ENCODE results near the gene CCDC14. TPM values are rescaled to one million over a fixed set of nuclear protein-coding genes. Genes with fewer than 3 reads are reported as not detected.
"Not testable (repeated sequence)": the region's sequence is repeated elsewhere in the genome, so short reads cannot be mapped to it uniquely, and the experiment has no call there.

CCDC14 gene
- total RNA-seq, 1 experiment from 2014 or later = 52.4 TPM

GRCh38 chr3:123893012-123893411 lies 68.0 kb downstream of the CCDC14 start (continued):
- TF ChIP-seq ZNF317 (CRISPR knock-in tag; IDR thresholded peaks at IDR 0.05; ENCODE audit: borderline replicate concordance, low read depth) = no peak
- TF ChIP-seq TEAD1 (CRISPR knock-in tag; IDR thresholded peaks at IDR 0.05) = no peak
- no peak for TF ChIP-seq CBFB (CRISPR knock-in tag; IDR thresholded peaks at IDR 0.05; ENCODE audit: low read depth)
- no peak for TF ChIP-seq NR3C1 (CRISPR knock-in tag; conservative IDR thresholded peaks at IDR 0.05; ENCODE audit: low read depth)
- TF ChIP-seq ZMAT4 (CRISPR knock-in tag; IDR thresholded peaks at IDR 0.05) = no peak

- ChIA-PET POLR2A (interaction anchor here (0.6 kb wide), 1 partner anchor 135 kb away, joined by 6 read pairs; no protein-coding TSS in a partner anchor), CTCF (no interaction called here)
- no peak for TF ChIP-seq GRHL2 (CRISPR knock-in tag; IDR thresholded peaks at IDR 0.05; ENCODE audit: insufficient replicate concordance, severe bottlenecking)
- TF ChIP-seq ATF2 (CRISPR knock-in tag; IDR thresholded peaks at IDR 0.05; ENCODE audit: borderline replicate concordance, low read depth) = no peak
- no peak for TF ChIP-seq ZNF317 (CRISPR knock-in tag; IDR thresholded peaks at IDR 0.05; ENCODE audit: borderline replicate concordance, low read depth)
- no peak for TF ChIP-seq E2F4 (CRISPR knock-in tag; IDR thresholded peaks at IDR 0.05; ENCODE audit: borderline replicate concordance, low read depth)
- no peak for TF ChIP-seq ZNF671 (CRISPR knock-in tag; IDR thresholded peaks at IDR 0.05)
- no peak for TF ChIP-seq CTCF (IDR thresholded peaks at IDR 0.05)
- TF ChIP-seq NFYB (CRISPR knock-in tag; conservative IDR thresholded peaks at IDR 0.05; ENCODE audit: low read depth) = no peak
- TF ChIP-seq ZNF219 (CRISPR knock-in tag; IDR thresholded peaks at IDR 0.05; ENCODE audit: borderline replicate concordance) = no peak
- no peak for TF ChIP-seq IRF1 (CRISPR knock-in tag; IDR thresholded peaks at IDR 0.05)
- TF ChIP-seq ZNF396 (CRISPR knock-in tag; IDR thresholded peaks at IDR 0.05; ENCODE audit: borderline replicate concordance) = no peak
- no peak for TF ChIP-seq FOXK1 (CRISPR knock-in tag; IDR thresholded peaks at IDR 0.05)
- no peak for TF ChIP-seq MYBL2 (CRISPR knock-in tag; IDR thresholded peaks at IDR 0.05)
- no peak for TF ChIP-seq ATF1 (CRISPR knock-in tag; IDR thresholded peaks at IDR 0.05)
- no peak for TF ChIP-seq USF2 (CRISPR knock-in tag; IDR thresholded peaks at IDR 0.05)
- TF ChIP-seq GABPB1 (CRISPR knock-in tag; IDR thresholded peaks at IDR 0.05) = no peak
- no peak for TF ChIP-seq MLX (CRISPR knock-in tag; IDR thresholded peaks at IDR 0.05)
- no peak for DNase-seq (ENCODE audit: low spot score)
- H3K4me1 Mint-ChIP-seq = no peaks in the 10 kb centered on the region
- H3K36me3 Mint-ChIP-seq = peaks cover 44% of the 10 kb centered on the region
- peaks cover 4% of the 10 kb centered on the region; the same call in 1 of the 2 replicates for H3K27me3 Mint-ChIP-seq (ENCODE audit: low read depth)
- peaks cover 54% of the 10 kb centered on the region for H3K9me3 Mint-ChIP-seq
- no peak overlapping the region for H3K4me3 Mint-ChIP-seq
- no peak overlapping the region for H3K27ac Mint-ChIP-seq
- ATAC-seq = no peak
Observed at GRCh38 chr3:123892195-123892594, 68.8 kb downstream of the CCDC14 start.

GRCh38 chr3:123890991-123891390 lies 70.0 kb downstream of the CCDC14 start:
- H3K4me3 Mint-ChIP-seq; CTCF ChIA-PET; H3K27me3 Mint-ChIP-seq (ENCODE audit: low read depth); DNase-seq (ENCODE audit: low spot score); ATAC-seq; H3K27ac Mint-ChIP-seq; POLR2A ChIA-PET; H3K4me1 Mint-ChIP-seq: not testable (repeated sequence)
- Mint-ChIP-seq H3K36me3 (peaks cover 44% of the 10 kb centered on the region), H3K9me3 (peaks cover 54% of the 10 kb centered on the region)

GRCh38 chr3:123890162-123890561 lies 70.9 kb downstream of the CCDC14 start:
- H3K4me1 Mint-ChIP-seq; DNase-seq (ENCODE audit: low spot score); ATAC-seq; H3K27ac Mint-ChIP-seq; H3K4me3 Mint-ChIP-seq; POLR2A ChIA-PET; CTCF ChIA-PET: not testable (repeated sequence)
- Mint-ChIP-seq H3K27me3 (ENCODE audit: low read depth) (peaks cover 17% of the 10 kb centered on the region), H3K36me3 (peaks cover 44% of the 10 kb centered on the region), H3K9me3 (peaks cover 54% of the 10 kb centered on the region)
